ENCODE results near the gene ZNF668. TPM values are rescaled to one million over a fixed set of nuclear protein-coding genes. Genes with fewer than 3 reads are reported as not detected.
A peak's percentile ranks its signal among the peaks of the same experiment; 100 is the strongest.

Gene ZNF668
- total and polyA plus RNA-seq, 4 experiments from 2014 or later, result 3.0 to 13.6 (median 9.2) TPM

GRCh38 chr16:31036691-31037090 lies 37.3 kb downstream of the ZNF668 start:
- H3K4me3 Mint-ChIP-seq, result peak overlapping the region in 1 of 8 donors; percentile 15
- H3K27me3 ChIP-seq (ENCODE audit: insufficient read depth, low read length), result no peaks in the 10 kb centered on the region
- peaks cover 22 to 47% of the 10 kb centered on the region in 2 donors for H3K36me3 Mint-ChIP-seq

GRCh38 chr16:31033709-31034492 lies 40.1 kb downstream of the ZNF668 start:
- H3K27me3 ChIP-seq (ENCODE audit: insufficient read depth, low read length), result no peaks in the 10 kb centered on the region
- H3K4me1 Mint-ChIP-seq, result peaks cover 6 to 38% (median 22%) of the 10 kb centered on the region in 4 donors
- peaks cover 24% of the 10 kb centered on the region for H3K4me1 ChIP-seq (ENCODE audit: insufficient read depth, low read length)
- peak overlapping the region; percentile 91 to 98 (median 95) for H3K4me3 Mint-ChIP-seq
- H3K27ac Mint-ChIP-seq, result peak overlapping the region; percentile 93 to 98 (median 98)
- ChIA-PET POLR2A (ENCODE audit: partially characterized antibody) (interaction anchor here (0.9 to 6.9 kb wide), 11 partner anchors 8 to 426 kb away, joined by 3 to 74 read pairs (median 4); partner anchors contain the start of genes ARMC5, FUS, KAT8 and SETD1A), CTCF (ENCODE audit: partially characterized antibody) (no interaction called here)
- no peaks in the 10 kb centered on the region for H3K27me3 Mint-ChIP-seq
- intact Hi-C loops (cut with micrococcal nuclease), result loop anchor here (1.0 to 5.0 kb wide), 11 partner anchors 37 to 833 kb away; partner anchors contain the start of genes ARMC5, FBXL19, KAT8 and SETD1A
- no peaks in the 10 kb centered on the region for H3K9me3 ChIP-seq (ENCODE audit: control insufficient read depth in 1 of 2, low read length in 2 of 2)
- H3K4me3 ChIP-seq (ENCODE audit: low read length in 2 of 2), result peak overlapping the region; percentile 83 to 97
- peaks cover 15 to 35% of the 10 kb centered on the region in 2 donors for H3K36me3 Mint-ChIP-seq
- peaks cover 0 to 6% (median 0%) of the 10 kb centered on the region in 8 donors for H3K9me3 Mint-ChIP-seq
- H3K36me3 ChIP-seq (ENCODE audit: insufficient read depth, low read length), result peaks cover 20% of the 10 kb centered on the region
- DNase-seq, result peak; percentile 82 to 87 (median 85)
- H3K27ac ChIP-seq (ENCODE audit: low read depth, low read length), result peak overlapping the region; percentile 86

More at GRCh38 chr16:31036691-31037090, 37.3 kb downstream of the ZNF668 start:
- Mint-ChIP-seq H3K4me1 (peaks cover 6 to 35% (median 21%) of the 10 kb centered on the region in 4 donors), H3K9me3 (peaks cover 0 to 6% (median 0%) of the 10 kb centered on the region in 8 donors), H3K27ac (peak overlapping the region in 3 of 7 donors; percentile 7 to 69 (median 67)), H3K27me3 (no peaks in the 10 kb centered on the region)
- Histone ChIP-seq H3K4me1 (ENCODE audit: insufficient read depth, low read length) (peaks cover 24% of the 10 kb centered on the region), H3K9me3 (ENCODE audit: control insufficient read depth in 1 of 2, low read length in 2 of 2) (no peaks in the 10 kb centered on the region), H3K27ac (ENCODE audit: low read depth, low read length) (no peak overlapping the region), H3K36me3 (ENCODE audit: insufficient read depth, low read length) (peaks cover 31% of the 10 kb centered on the region), H3K4me3 (ENCODE audit: low read length in 2 of 2) (no peak overlapping the region)
- intact Hi-C loops (cut with micrococcal nuclease), result no loop called here
- DNase-seq, result no peak
- POLR2A ChIA-PET (ENCODE audit: partially characterized antibody), result interaction anchor here (0.6 to 6.9 kb wide), 2 partner anchors 30 to 36 kb away, joined by 3 to 74 read pairs; partner anchors contain the start of genes ZNF646 and ZNF668
- CTCF ChIA-PET (ENCODE audit: partially characterized antibody), result no interaction called here

- Histone ChIP-seq H3K4me3 (ENCODE audit: low read length in 2 of 2) (peak within 1 kb of the TSS; percentile 83 to 97), H3K27me3 (ENCODE audit: insufficient read depth, low read length) (no peaks in the 10 kb centered on the region), H3K36me3 (ENCODE audit: insufficient read depth, low read length) (peaks cover 12% of the 10 kb centered on the region), H3K9me3 (ENCODE audit: control insufficient read depth in 1 of 2, low read length in 2 of 2) (no peaks in the 10 kb centered on the region), H3K27ac (ENCODE audit: low read depth, low read length) (peak within 1 kb of the TSS; percentile 86), H3K4me1 (ENCODE audit: insufficient read depth, low read length) (peaks cover 24% of the 10 kb centered on the region)
- intact Hi-C loops (cut with micrococcal nuclease), result loop anchor here (1.0 to 5.0 kb wide), 9 partner anchors 36 to 834 kb away; partner anchors contain the start of genes ARMC5, FBXL19, SETD1A and ZNF646
- ChIA-PET POLR2A (ENCODE audit: partially characterized antibody) (interaction anchor here (1.0 to 6.9 kb wide), 10 partner anchors 9 to 427 kb away, joined by 3 to 74 read pairs (median 5); partner anchors contain the start of genes ARMC5, FUS, KAT8 and SETD1A), CTCF (ENCODE audit: partially characterized antibody) (no interaction called here)
- Mint-ChIP-seq H3K9me3 (peaks cover 0 to 6% (median 0%) of the 10 kb centered on the region in 8 donors), H3K36me3 (peaks cover 9 to 29% of the 10 kb centered on the region in 2 donors), H3K4me1 (peaks cover 6 to 38% (median 22%) of the 10 kb centered on the region in 4 donors), H3K27ac (peak within 1 kb of the TSS; percentile 93 to 98 (median 98)), H3K4me3 (peak within 1 kb of the TSS; percentile 91 to 98 (median 95)), H3K27me3 (no peaks in the 10 kb centered on the region)
- peak; percentile 95 to 100 (median 98) for DNase-seq
Measured at GRCh38 chr16:31032736-31033708, 41.0 kb downstream of the ZNF668 start, which contains the start of gene STX4. Gene STX4, plus strand, starts transcription at chr16:31033558. Its CDS starts 248 bp downstream, at chr16:31033806.

- Mint-ChIP-seq H3K36me3 (peaks cover 4 to 22% of the 10 kb centered on the region in 2 donors), H3K27me3 (no peaks in the 10 kb centered on the region), H3K4me3 (peak overlapping the region in 1 of 8 donors; percentile 96), H3K27ac (peak overlapping the region in 5 of 7 donors; percentile 42 to 98 (median 79)), H3K4me1 (peaks cover 5 to 32% (median 19%) of the 10 kb centered on the region in 4 donors), H3K9me3 (peaks cover 0 to 6% (median 0%) of the 10 kb centered on the region in 8 donors)
- DNase-seq, result no peak
- Histone ChIP-seq H3K27ac (ENCODE audit: low read depth, low read length) (no peak overlapping the region), H3K4me1 (ENCODE audit: insufficient read depth, low read length) (peaks cover 24% of the 10 kb centered on the region), H3K27me3 (ENCODE audit: insufficient read depth, low read length) (no peaks in the 10 kb centered on the region), H3K9me3 (ENCODE audit: control insufficient read depth in 1 of 2, low read length in 2 of 2) (no peaks in the 10 kb centered on the region), H3K4me3 (ENCODE audit: low read length in 2 of 2) (no peak overlapping the region), H3K36me3 (ENCODE audit: insufficient read depth, low read length) (peaks cover 8% of the 10 kb centered on the region)
- POLR2A ChIA-PET (ENCODE audit: partially characterized antibody), result interaction anchor here (1.5 to 6.9 kb wide), 2 partner anchors 42 to 111 kb away, joined by 6 to 74 read pairs; partner anchors contain the start of genes ZNF646 and ZNF668
- intact Hi-C loops (cut with micrococcal nuclease), result loop anchor here (5.0 kb wide), 1 partner anchor 836 kb away; no protein-coding TSS in a partner anchor
- CTCF ChIA-PET (ENCODE audit: partially characterized antibody), result no interaction called here
Measured at GRCh38 chr16:31031276-31031675, 42.8 kb downstream of the ZNF668 start.

- CTCF ChIA-PET (ENCODE audit: partially characterized antibody), result no interaction called here
- peaks cover 0 to 6% (median 0%) of the 10 kb centered on the region in 8 donors for H3K9me3 Mint-ChIP-seq
- H3K27ac Mint-ChIP-seq, result peak overlapping the region in 1 of 7 donors; percentile 48
- no peaks in the 10 kb centered on the region for H3K9me3 ChIP-seq (ENCODE audit: control insufficient read depth in 1 of 2, low read length in 2 of 2)
- H3K4me1 ChIP-seq (ENCODE audit: insufficient read depth, low read length), result peaks cover 13% of the 10 kb centered on the region
- H3K27ac ChIP-seq (ENCODE audit: low read depth, low read length), result no peak overlapping the region
- DNase-seq, result no peak
- H3K36me3 ChIP-seq (ENCODE audit: insufficient read depth, low read length), result no peaks in the 10 kb centered on the region
- H3K36me3 Mint-ChIP-seq, result peaks cover 0 to 14% of the 10 kb centered on the region in 2 donors
- H3K4me1 Mint-ChIP-seq, result peaks cover 5 to 25% (median 13%) of the 10 kb centered on the region in 4 donors
- no peak overlapping the region for H3K4me3 Mint-ChIP-seq
- no peaks in the 10 kb centered on the region for H3K27me3 ChIP-seq (ENCODE audit: insufficient read depth, low read length)
- intact Hi-C loops (cut with micrococcal nuclease), result no loop called here
- H3K27me3 Mint-ChIP-seq, result no peaks in the 10 kb centered on the region
- POLR2A ChIA-PET (ENCODE audit: partially characterized antibody), result no interaction called here
- no peak overlapping the region for H3K4me3 ChIP-seq (ENCODE audit: low read length in 2 of 2)
Measured at GRCh38 chr16:31029272-31029671, 44.8 kb downstream of the ZNF668 start.

- Histone ChIP-seq H3K27ac (ENCODE audit: low read depth, low read length) (no peak overlapping the region), H3K4me3 (ENCODE audit: low read length in 2 of 2) (no peak overlapping the region), H3K4me1 (ENCODE audit: insufficient read depth, low read length) (no peaks in the 10 kb centered on the region), H3K9me3 (ENCODE audit: control insufficient read depth in 1 of 2, low read length in 2 of 2) (no peaks in the 10 kb centered on the region), H3K27me3 (ENCODE audit: insufficient read depth, low read length) (no peaks in the 10 kb centered on the region), H3K36me3 (ENCODE audit: insufficient read depth, low read length) (no peaks in the 10 kb centered on the region)
- H3K4me3 Mint-ChIP-seq, result no peak overlapping the region
- intact Hi-C loops (cut with micrococcal nuclease), result no loop called here
- CTCF ChIA-PET (ENCODE audit: partially characterized antibody), result no interaction called here
- H3K9me3 Mint-ChIP-seq, result no peaks in the 10 kb centered on the region
- no peaks in the 10 kb centered on the region for H3K27me3 Mint-ChIP-seq
- no peaks in the 10 kb centered on the region for H3K4me1 Mint-ChIP-seq
- peak overlapping the region in 1 of 7 donors; percentile 49 for H3K27ac Mint-ChIP-seq
- no peaks in the 10 kb centered on the region for H3K36me3 Mint-ChIP-seq
- no peak for DNase-seq
- POLR2A ChIA-PET (ENCODE audit: partially characterized antibody), result interaction anchor here (1.0 kb wide), 1 partner anchor 177 kb away, joined by 3 read pairs; no protein-coding TSS in a partner anchor
Measured at GRCh38 chr16:31025339-31025738, 48.7 kb downstream of the ZNF668 start.
